ENCODE results near the gene DUSP16. TPM values are rescaled to one million over a fixed set of nuclear protein-coding genes. Genes with fewer than 3 reads are reported as not detected.
A peak's percentile ranks its signal among the peaks of the same experiment; 100 is the strongest.

The DUSP16 gene
- total RNA-seq, 4 donors from 2014 or later: 20.5 to 46.0 (median 35.5) TPM

- Histone ChIP-seq H3K4me1 (peaks cover 0 to 5% of the 10 kb centered on the region in 2 donors), H3K4me3 (no peak overlapping the region), H3K9me3 (no peaks in the 10 kb centered on the region), H3K36me3 (no peaks in the 10 kb centered on the region), H3K27me3 (no peaks in the 10 kb centered on the region), H3K27ac (no peak overlapping the region)
- TF ChIP-seq CTCF (IDR thresholded peaks at IDR 0.05): no peak
- TF ChIP-seq POLR2A (IDR thresholded peaks at IDR 0.05): no peak
- DNase-seq: no peak
- intact Hi-C loops (cut with DNase I; ENCODE audit: low total_unique reads): no loop called here
Observed at GRCh38 chr12:12511895-12512711, 50.6 kb downstream of the DUSP16 start.

GRCh38 chr12:12511021-12511783 lies 51.5 kb downstream of the DUSP16 start:
- intact Hi-C loops (cut with DNase I; ENCODE audit: low total_unique reads): no loop called here
- Histone ChIP-seq H3K4me1 (peaks cover 0 to 5% of the 10 kb centered on the region in 2 donors), H3K4me3 (no peak overlapping the region), H3K27me3 (no peaks in the 10 kb centered on the region), H3K27ac (no peak overlapping the region), H3K36me3 (no peaks in the 10 kb centered on the region), H3K9me3 (no peaks in the 10 kb centered on the region)
- TF ChIP-seq POLR2A (IDR thresholded peaks at IDR 0.05) (no peak), CTCF (IDR thresholded peaks at IDR 0.05) (no peak)
- no peak for DNase-seq

- Histone ChIP-seq H3K9me3 (no peaks in the 10 kb centered on the region), H3K27ac (no peak overlapping the region), H3K36me3 (no peaks in the 10 kb centered on the region), H3K4me3 (no peak overlapping the region), H3K27me3 (no peaks in the 10 kb centered on the region), H3K4me1 (peaks cover 0 to 5% of the 10 kb centered on the region in 2 donors)
- intact Hi-C loops (cut with DNase I; ENCODE audit: low total_unique reads): no loop called here
- no peak for DNase-seq
- no peak for TF ChIP-seq CTCF (IDR thresholded peaks at IDR 0.05)
- TF ChIP-seq POLR2A (IDR thresholded peaks at IDR 0.05): no peak
Observed at GRCh38 chr12:12510551-12510950, 52.1 kb downstream of the DUSP16 start.

GRCh38 chr12:12510141-12510540 lies 52.5 kb downstream of the DUSP16 start:
- intact Hi-C loops (cut with DNase I; ENCODE audit: low total_unique reads): no loop called here
- no peak for TF ChIP-seq POLR2A (IDR thresholded peaks at IDR 0.05)
- TF ChIP-seq CTCF (IDR thresholded peaks at IDR 0.05): no peak
- Histone ChIP-seq H3K4me1 (peaks cover 0 to 5% of the 10 kb centered on the region in 2 donors), H3K27ac (peak overlapping the region; percentile 28 to 40), H3K9me3 (no peaks in the 10 kb centered on the region), H3K36me3 (no peaks in the 10 kb centered on the region), H3K27me3 (no peaks in the 10 kb centered on the region), H3K4me3 (no peak overlapping the region)
- no peak for DNase-seq

GRCh38 chr12:12508612-12509011 lies 54.1 kb downstream of the DUSP16 start:
- no peak for DNase-seq
- Histone ChIP-seq H3K27me3 (no peaks in the 10 kb centered on the region), H3K4me3 (no peak overlapping the region), H3K27ac (peak overlapping the region; percentile 34 to 80), H3K9me3 (no peaks in the 10 kb centered on the region), H3K36me3 (no peaks in the 10 kb centered on the region), H3K4me1 (peaks cover 0 to 5% of the 10 kb centered on the region in 2 donors)
- no peak for TF ChIP-seq CTCF (IDR thresholded peaks at IDR 0.05)
- no peak for TF ChIP-seq POLR2A (IDR thresholded peaks at IDR 0.05)
- intact Hi-C loops (cut with DNase I; ENCODE audit: low total_unique reads): no loop called here
